GM23338 (cell line): Measurements from ENCODE around the gene HSPA14.

Source experiments
- EZH2phosphoT487 ChIP-seq: fragments of 200-600 bp; sonication (generic); IDR thresholded peaks from one replicate; pipeline ENCODE4 v1.8.1; 2018; ENCODE audit warnings: antibody characterized with exemption; ENCODE audit not compliant: unreplicated experiment
- POLR2AphosphoS5 ChIP-seq: IDR thresholded peaks from 2 replicates; pipeline ENCODE4 v1.6.1; 2016; ENCODE audit warnings: antibody characterized with exemption, low read depth
- TF ChIP-seq, protein P1 (sequence below), 2 experiments: fragments of 200-600 bp in 1 of 2; sonication (generic) in 1 of 2; conservative IDR thresholded peaks; 2 replicates each; pipeline versions ENCODE4 v1.5.1 to v1.6.1; 2016 to 2017; ENCODE audit warnings: antibody characterized with exemption in 2 of 2, low read depth in 2 of 2, mild to moderate bottlenecking in 2 of 2, moderate library complexity in 1 of 2
- TF ChIP-seq, protein P2 (sequence below): IDR thresholded peaks from one replicate; pipeline ENCODE4 v1.6.1; 2018; ENCODE audit warnings: antibody characterized with exemption; ENCODE audit not compliant: unreplicated experiment

DNA sequence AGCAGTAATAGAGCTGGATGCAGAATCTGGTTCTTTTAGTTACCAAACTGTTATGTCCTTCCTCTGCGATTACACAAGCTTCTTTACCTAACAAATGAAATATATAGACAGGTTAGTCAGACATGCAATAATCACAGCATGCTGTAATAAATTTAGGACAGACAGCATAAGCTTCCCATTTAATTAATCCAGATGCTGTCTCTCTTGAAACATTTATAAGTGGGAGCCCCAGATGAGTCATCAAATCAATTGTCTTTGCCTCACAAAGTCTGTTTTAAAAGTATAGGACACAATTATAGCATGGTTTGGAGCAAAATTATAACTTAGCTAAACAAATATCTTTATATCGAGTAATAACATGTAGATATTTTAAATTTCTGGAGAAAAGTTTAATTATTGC is 1.9 kb upstream of the HSPA14 start:
- TF ChIP-seq POLR2AphosphoS5 (no peak), EZH2phosphoT487 (no peak)
- TF ChIP-seq, protein P1, sequence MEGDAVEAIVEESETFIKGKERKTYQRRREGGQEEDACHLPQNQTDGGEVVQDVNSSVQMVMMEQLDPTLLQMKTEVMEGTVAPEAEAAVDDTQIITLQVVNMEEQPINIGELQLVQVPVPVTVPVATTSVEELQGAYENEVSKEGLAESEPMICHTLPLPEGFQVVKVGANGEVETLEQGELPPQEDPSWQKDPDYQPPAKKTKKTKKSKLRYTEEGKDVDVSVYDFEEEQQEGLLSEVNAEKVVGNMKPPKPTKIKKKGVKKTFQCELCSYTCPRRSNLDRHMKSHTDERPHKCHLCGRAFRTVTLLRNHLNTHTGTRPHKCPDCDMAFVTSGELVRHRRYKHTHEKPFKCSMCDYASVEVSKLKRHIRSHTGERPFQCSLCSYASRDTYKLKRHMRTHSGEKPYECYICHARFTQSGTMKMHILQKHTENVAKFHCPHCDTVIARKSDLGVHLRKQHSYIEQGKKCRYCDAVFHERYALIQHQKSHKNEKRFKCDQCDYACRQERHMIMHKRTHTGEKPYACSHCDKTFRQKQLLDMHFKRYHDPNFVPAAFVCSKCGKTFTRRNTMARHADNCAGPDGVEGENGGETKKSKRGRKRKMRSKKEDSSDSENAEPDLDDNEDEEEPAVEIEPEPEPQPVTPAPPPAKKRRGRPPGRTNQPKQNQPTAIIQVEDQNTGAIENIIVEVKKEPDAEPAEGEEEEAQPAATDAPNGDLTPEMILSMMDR (conservative IDR thresholded peaks at IDR 0.05; ENCODE audit: low read depth in 2 of 2), result no peak
- TF ChIP-seq, protein P2, sequence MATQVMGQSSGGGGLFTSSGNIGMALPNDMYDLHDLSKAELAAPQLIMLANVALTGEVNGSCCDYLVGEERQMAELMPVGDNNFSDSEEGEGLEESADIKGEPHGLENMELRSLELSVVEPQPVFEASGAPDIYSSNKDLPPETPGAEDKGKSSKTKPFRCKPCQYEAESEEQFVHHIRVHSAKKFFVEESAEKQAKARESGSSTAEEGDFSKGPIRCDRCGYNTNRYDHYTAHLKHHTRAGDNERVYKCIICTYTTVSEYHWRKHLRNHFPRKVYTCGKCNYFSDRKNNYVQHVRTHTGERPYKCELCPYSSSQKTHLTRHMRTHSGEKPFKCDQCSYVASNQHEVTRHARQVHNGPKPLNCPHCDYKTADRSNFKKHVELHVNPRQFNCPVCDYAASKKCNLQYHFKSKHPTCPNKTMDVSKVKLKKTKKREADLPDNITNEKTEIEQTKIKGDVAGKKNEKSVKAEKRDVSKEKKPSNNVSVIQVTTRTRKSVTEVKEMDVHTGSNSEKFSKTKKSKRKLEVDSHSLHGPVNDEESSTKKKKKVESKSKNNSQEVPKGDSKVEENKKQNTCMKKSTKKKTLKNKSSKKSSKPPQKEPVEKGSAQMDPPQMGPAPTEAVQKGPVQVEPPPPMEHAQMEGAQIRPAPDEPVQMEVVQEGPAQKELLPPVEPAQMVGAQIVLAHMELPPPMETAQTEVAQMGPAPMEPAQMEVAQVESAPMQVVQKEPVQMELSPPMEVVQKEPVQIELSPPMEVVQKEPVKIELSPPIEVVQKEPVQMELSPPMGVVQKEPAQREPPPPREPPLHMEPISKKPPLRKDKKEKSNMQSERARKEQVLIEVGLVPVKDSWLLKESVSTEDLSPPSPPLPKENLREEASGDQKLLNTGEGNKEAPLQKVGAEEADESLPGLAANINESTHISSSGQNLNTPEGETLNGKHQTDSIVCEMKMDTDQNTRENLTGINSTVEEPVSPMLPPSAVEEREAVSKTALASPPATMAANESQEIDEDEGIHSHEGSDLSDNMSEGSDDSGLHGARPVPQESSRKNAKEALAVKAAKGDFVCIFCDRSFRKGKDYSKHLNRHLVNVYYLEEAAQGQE, result no peak
